NCI-H2029 treated with DMSO at 0.1 percent for 48 hours (cell line): ENCODE data around the gene SLC66A2.
"Not testable (repeated sequence)": the region's sequence is repeated elsewhere in the genome, so short reads cannot be mapped to it uniquely, and the experiment has no call there.

ENCODE experiments used
- DNase-seq: peaks from one replicate; lab custom pipeline; 2025; lab: John Stamatoyannopoulos, UW

Gene SLC66A2

DNA sequence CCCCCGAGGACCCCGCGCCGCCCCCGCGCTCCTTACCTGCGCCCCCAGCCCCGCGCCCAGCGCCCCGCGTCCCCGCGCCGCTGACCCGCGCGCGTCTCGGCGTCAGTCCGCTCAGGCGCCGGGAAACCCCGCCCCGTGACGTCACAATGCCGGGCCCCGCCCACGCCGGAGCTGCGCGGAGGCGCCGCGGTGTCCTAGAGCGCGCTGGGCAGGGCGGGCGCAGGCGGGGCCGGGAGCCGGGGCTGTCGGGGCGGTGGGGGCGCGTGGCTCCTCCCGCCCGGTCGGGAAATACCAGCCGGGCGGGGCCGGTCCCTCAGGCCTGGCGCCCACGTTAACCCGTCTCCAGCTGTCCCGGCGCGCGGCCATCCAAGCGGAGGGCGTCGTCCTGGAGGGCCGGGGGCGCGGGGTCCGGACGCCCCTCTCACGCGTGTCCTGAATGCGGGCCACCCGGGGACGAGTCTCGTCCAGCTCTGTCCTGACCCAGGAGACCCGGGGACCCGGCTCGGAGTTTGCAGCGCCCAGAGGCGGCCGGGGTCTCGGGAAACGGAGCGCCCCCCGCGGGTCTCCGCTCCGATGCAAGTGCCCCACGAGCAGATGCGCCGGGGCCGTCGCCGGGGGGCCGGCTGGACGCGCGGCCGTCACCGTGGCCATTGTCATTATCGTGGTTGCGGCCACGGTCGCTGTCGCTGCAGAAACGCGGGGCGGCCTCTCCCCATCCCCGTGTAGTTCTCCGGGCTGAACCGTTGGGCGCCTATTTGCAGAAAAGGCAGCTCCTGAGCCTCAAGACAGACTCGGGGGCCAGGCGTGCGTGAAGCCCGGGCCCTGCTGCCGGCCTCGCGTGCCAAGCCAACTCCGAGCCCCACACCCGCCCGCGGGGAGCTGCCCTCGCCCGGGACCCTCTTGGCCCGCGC lies at the start of gene SLC66A2:
TSS of gene SLC66A2 (minus strand) at position 109 of the 911 bp plus-strand sequence. CDS start 727 bp downstream, outside the sequence.
- no peak for DNase-seq

DNA sequence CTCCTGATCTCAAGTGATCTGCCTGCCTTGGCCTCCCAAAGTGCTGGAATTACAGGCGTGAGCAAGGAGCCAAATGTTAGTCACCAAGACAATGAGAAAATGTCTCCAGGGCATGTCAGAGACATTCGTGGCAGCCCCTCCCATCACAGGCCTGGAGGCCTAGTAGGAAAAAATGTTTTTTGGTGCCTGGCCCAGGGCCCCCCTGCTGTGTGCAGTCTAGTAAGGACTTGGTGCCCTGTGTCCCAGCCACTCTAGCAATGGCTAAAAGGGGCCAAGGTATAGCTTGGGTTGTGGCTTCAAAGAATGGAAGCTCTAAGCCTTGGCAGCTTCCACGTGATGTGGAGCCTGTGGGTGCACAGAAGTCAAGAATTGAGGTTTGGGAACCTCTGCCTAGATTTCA lies 49.4 kb upstream of the SLC66A2 start:
- no peak for DNase-seq

DNA sequence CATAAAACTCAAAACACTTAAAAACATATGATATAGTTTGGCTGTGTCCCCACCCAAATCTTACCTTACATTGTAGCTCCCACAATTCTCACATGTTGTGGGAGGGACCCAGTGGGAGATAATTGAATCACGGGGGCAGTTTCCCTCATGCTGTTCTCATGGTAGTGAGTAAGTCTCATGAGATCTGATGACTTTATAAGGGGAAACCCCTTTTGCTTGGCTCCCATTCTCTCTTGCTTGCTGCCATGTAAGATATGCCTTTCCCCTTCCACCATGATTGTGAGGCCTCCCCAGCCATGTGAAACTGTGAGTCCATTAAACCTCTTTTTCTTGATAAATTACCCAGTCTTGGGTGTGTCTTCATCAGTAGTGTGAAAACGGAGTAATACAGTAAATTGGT lies 48.2 kb upstream of the SLC66A2 start:
- DNase-seq, result not testable (repeated sequence)

DNA sequence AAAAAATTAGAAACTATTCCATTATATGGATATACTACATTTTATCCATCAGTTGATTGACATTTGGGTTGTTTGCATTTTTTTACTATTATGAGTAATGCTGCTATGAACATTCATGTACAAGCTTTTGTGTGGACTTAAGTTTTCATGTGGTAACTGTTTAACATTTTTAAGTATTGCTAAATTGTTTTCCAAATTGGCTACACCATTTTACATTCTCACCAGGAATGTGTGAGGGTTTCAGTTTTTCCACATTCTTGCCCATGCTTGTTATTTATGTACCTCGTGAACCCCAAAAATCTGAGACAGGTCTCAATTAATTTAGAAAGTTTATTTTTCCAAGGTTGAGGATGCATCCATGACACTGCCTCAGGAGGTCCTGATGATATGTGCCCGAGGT lies 40.0 kb upstream of the SLC66A2 start:
- DNase-seq, result no peak

DNA sequence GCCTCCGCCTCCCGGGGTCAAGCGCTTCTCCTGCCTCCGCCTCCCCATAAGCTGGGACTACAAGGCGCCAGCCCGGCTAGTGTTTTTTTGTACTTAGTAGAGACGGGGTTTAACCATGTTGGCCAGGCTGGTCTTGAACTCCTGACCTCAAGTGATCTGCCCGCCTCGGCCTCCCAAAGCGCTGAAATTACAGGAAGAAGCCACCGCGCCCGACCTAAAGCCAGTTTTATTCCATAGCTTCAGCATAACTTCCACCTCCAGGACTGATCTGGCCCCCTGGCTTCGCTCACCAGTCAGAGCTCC lies 37.7 kb upstream of the SLC66A2 start:
- no peak for DNase-seq

DNA sequence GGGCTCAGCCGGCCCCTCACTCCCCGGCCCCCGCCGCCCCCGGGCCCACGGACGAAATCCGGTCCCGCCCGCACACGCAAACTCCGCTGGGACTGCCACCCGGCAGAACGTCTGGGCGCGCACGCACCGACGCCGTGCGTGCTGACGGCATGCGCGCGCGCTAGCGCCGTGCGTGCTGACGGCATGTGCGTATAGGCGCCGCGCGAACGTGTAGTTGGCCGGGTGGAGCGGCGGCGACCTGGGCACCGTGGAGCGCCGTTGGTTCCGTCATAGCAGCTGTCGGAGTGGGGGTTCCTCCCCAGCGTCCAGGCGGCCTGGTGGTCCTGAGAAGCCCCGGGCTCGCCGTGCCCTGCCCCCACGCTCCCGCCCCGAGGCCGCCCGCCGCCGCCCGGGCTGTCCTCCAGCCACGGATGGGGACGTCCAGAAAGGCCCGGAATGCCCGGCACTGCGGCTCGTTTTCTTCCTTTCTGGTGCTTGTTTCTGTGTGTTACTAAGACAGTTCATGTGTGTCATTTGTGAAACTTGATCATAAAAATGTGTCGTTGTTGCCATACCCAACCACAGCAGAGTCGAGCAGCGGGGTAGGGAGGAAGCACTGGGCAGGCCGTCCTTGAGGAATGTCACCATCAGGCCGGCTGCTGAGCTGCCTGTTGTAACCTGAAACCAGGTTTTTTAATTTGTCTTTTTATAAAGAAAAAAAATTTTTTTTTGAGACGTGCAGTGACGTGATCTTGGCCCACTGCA lies 37.2 kb upstream of the SLC66A2 start, which contains the start of gene TXNL4A:
TSS of gene TXNL4A (minus strand) at position 113 of the 744 bp plus-strand sequence. CDS start 171 bp downstream, outside the sequence.
- DNase-seq, result peak; percentile 0

DNA sequence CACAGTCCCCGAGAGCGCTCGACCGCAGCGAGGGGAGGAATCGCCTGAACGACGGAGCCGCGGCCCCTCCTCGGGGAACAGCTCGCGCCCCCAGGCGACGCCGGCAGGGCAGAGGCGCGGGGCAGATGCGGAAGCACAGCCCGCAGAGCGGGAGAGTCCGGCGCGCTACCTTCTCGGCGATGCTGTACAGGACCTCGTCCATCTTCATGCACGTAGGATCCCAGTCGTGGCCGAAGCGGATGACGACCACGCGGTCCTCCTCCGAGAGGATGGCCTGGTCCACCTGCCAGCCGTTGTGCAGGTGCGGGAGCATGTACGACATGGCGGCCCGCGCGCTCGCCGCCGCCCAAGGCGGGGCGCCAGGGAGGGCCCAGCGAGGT lies 36.6 kb upstream of the SLC66A2 start:
- no peak for DNase-seq

DNA sequence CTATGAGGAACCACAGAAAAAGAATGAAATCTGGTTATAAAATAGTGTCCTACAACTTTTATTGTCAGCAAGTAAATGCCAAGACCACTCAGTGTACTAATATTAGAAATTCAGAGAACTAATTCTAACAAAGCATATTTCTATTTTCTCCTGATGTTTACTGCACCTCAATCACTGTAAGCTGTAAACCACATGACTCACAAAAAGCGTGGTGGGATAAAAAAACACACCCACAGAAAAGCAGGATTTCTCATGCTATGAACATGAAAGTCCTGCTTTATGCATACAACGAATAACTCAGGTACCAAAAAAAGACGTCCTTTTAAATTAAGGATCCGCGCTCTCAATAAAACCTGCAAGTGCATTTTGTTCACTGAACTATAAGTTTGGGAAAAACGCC lies 36.1 kb upstream of the SLC66A2 start:
- DNase-seq, result no peak

DNA sequence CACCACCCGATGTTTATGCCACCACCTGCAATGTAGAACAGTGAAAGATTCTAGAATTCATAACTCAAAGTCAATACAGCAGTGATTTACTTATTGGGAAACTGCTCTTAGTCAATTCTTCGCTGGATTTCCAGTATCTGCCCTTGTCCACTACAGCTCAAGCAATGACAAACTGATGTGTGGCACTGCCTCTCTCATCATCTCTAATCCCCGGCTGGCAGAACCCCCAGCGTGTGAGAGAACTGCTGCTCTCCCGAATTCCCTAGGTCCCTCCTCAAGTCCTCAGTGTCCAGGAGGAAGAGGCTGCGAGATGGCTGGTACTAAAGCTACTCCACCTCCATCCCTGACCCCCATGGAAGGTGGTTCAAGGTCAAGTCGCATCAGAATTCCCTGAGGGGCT lies 35.3 kb upstream of the SLC66A2 start:
- no peak for DNase-seq

DNA sequence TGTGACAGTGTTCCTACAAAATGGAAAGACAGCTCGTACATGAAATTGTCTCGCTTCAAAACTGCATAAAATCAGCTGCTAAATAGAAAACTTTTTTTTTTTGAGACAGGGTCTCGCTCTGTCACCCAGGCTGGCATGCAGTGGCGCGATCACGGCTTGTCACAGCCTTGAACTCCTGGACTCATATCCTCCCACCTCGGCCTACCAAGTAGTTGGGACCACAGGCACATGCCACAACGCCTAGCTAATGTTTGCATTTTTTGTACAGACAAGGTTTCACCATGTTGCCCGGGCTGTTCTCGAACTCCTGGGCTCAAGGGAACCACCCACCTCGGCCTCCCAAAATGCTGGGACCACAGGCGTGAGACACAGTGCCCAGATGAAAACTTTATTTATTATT lies 33.7 kb upstream of the SLC66A2 start:
- no peak for DNase-seq

DNA sequence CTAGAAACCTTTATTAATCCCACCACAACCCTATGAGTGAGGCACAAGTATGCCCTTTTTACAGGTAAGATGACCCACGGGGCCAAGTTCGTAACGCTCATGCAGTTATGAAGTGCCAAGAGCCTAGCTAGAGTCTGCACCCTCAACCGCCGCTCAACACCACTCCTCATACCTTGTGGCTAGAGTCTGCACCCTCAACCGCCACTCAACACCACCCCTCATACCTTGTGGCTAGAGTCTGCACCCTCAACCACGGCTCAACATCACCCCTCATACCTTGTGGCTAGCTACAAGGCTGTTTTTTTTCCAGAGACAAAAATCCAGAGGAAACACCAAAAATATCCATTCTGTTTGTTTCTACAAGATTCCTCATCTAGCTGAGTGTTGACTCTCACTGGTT lies 32.3 kb upstream of the SLC66A2 start:
- no peak for DNase-seq

DNA sequence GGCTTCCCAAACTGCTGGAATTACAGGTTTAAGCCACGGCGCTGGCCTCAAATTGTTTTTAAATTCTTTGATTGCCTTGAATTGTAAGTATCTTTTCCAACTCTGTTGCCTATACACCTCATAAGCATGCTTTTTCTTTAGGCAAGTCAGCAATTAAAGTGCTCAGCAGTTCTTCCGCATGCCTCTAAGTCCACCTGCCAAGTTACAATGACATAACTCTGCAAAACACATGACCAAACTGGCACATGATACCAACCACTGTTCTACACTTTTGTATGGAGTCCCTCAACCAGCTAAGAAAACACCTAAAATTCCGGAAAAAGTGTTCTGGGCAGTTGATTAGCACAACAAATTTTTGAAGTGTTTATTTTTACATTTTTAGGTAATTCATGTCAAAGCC lies 31.8 kb upstream of the SLC66A2 start:
- DNase-seq, result no peak

DNA sequence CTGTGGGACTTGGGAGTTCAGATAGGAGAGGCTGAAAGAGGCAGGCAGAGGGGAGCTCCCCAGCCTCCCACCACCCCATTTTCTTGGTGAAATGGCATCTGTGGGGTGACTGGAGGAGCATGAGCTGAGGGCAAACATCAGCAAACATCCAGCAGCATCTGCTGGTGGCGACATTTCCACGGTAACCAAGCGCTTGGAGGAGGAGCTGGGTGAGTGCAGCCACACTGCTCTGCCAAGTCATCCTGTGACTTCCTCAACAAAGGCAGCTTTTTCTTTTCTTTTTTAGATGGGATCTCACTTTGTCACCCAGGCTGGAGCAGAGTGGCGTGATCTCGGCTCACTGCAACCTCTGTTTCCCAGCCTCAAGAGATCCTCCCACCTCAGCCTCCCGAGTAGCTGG lies 31.3 kb upstream of the SLC66A2 start:
- no peak for DNase-seq

DNA sequence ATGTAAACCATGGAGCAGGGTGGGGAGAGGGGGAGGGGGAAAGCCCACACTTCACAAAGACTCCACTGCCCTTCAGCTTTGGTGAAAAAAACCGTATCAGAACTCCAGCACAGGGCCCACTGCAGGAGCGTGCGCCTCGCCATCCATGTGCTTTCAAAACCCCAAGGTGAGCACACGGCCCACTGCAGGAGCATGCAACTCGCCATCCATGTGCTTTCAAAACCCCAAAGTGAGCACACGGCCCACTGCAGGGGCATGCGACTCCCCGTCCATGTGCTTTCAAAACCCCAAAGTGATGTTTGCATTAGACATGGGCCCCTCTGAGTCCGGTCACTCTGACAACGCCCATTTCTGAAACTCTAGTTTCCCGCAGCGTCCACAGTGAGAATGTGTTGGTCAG lies 29.1 kb upstream of the SLC66A2 start:
- DNase-seq, result no peak

DNA sequence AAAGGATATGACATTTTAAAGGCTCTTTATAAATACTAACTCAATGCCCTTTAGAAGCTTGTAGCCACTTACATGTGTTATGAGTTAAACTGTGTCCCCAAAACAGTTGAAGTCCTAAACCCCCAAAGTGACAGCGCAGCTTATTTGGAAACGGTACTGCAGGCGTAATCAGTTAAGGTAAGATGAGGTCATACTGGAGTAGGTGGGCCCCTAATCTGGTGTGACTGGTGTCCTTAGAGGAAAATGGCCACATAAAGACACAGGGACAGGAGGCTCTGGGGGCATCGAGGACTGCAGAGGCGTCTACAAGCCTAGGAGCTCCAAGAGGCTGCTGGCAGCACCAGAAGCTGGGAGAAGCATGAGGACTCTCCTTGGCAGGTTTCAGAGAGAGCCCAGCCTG lies 28.4 kb upstream of the SLC66A2 start:
- no peak for DNase-seq

DNA sequence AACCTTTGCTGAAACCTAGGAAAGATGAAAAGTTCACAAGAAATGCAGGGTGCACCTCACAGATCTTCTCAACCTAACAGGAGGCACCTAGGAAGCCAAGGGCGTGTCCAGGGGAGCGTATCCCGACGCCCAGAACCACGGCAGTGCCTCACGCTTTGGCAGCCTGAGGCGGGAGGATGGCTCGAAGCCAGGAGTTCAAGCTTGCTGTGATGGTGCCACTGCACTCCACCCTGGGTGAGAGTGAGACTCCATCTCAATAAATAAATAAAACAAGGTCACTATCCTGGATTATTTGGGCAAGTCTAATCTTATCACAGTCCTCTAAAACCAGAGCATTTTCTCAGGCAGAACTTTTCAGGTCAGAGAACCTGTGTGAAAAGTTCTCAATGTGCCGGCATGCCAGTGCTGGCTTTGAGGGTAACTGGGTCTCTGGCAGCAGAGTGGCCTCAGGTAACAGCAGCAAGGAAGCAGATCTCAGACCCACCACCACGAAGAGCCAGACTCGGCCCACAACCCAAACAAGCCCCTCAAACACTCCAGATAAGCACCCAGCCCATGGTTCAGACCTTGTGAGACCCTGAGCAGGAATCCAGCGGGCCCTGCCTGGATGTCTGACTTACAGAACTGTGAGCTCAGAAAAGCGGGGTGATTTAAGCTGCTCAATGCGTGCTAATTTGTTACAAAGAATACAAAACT lies 24.7 kb upstream of the SLC66A2 start:
- DNase-seq, result no peak

DNA sequence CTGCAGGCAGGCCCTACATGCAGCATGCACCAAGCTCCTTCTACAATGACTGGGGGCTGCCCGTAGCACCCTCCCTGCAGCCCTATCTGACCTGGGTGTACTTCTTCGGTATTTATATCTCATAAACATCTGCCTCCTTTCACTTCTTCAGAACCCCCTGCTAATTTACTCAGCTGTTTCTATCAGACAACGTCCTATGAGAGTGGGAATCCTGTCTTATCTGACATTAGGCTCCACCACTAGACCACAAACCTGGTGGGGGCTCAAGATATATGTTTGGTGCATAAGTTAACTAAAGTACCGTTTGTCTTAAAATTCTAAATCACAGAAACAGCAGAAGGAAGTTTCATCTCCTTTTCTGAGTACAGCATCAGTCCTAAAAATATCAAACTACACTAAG lies 23.6 kb upstream of the SLC66A2 start:
- no peak for DNase-seq

DNA sequence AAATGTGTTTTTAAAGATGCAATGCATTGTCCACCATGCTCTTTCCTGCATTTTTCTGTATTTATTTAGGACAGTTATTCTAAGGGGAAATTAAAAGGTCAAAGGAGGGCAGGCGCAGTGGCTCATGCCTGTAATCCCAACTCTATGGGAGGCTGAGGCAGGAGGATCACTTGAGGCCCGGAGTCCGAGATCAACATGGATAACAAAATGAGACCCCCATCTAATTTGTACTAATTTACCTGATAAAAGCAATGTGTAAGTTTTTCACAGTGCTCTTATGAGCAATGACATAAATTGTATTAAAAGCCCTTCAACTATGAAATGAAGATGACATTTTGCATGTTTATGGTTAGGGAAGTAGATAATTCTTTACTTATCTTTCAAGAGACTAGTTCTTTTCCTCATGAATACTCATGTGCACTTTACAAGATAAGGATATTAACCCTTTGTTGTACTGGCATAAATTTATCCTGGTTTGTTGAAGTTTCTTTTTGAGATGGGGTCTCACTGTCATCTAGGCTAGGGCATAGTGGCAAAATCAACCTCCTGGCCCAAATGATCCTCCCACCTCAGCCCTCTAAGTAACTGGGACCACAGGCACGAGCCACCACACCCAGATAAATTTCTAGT lies 22.7 kb upstream of the SLC66A2 start:
- no peak for DNase-seq

DNA sequence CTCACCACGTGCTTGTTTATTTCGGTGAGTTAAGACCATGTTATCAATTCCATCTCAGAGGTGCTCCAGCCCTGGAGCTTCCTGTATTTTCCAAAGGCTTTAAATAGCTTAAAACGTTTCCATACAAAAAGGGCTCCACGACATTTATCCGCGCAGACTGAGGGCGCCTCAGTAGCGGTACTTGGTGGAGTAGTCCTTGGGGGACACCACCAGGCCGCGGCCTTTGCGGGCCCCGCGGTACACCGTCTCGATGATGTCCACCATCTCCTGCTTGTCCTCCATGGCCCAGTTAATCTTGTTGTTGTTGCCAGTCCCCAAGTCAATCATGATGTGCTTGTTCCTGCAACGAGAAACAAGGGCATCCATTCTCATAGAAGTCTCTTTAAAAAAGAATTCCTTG lies 22.1 kb upstream of the SLC66A2 start:
- DNase-seq, result no peak

DNA sequence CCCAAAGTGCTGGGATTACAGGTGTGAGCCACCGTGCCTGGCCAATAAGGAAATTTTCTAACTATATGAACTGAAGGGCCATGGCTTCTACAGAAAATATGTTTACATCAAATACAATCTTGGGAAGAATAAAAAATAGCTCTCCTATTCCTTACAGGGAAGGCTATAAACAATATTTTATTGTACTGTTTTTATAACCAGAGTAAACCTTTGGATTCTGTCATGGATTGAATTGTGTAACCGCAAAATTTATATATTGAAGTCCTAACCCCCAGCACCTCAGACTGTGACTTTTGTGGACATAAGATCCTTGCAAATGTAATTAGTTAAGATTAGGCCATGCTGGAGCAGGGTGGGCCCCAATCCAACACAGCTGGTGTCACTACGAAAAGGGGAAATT lies 21.3 kb upstream of the SLC66A2 start:
- no peak for DNase-seq

DNA sequence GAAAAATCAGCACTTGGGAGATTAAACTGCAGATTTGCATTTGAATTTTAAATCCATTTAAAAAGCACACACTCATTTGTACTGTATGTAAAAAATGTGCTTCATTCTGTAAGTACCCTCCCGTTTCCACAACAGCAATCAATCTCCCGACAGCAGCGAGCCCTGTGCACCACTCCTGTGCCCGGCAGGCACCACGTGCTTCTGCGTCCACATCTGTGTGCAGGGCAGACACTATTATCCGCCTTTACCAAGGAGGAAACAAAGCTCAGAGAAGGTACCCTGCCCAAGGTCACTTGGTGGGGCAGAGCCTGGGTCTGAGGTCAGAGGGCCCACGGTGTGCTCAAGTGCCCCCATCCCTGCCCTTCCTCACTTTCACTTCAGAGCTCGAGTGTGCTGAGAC lies 20.5 kb upstream of the SLC66A2 start:
- no peak for DNase-seq

DNA sequence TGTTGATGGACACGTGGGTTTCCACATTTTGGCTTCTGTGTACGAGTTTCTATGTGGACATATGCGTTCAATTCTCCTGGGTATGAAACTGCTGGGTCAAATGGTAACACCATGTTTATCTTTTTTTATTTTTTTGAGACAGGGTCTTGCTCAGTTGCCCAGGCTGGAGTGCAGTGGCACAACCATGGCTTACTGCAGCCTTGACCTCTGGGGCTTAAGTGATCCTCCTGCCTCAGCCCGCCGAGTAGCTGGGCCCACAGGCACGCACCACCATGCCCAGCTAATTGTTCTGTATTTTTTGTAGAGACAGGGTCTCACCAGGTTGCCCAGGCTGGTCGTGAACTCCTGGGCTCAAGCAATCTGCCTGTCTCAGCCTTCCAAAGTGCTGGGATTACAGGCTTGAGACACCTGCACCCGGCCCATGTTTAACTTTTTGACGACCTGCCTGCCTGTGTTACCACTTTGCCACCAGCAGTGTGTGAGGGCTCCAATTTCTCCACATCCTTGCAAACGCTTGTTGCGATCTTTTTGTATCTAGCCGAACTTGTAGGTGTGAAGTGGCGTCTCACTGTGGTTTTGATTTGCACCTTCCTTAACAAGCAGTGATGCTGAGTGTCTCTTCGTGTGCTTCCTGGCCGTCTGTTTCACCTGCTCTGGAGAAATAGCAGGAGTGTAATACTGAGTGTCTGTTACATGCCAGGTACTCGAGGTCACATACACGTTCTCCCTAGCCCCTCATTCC lies 19.9 kb upstream of the SLC66A2 start:
- no peak for DNase-seq
